NK-92 treated with Interleukin-12 subunit alpha and Interleukin-12 subunit beta, amount 100 ng/mL, for 24 hours (cell line): ENCODE measurements around the gene CPM.

ENCODE experiments used
- DNase-seq: peaks from one replicate; lab custom pipeline; 2025; lab: John Stamatoyannopoulos, UW

The CPM gene

DNA sequence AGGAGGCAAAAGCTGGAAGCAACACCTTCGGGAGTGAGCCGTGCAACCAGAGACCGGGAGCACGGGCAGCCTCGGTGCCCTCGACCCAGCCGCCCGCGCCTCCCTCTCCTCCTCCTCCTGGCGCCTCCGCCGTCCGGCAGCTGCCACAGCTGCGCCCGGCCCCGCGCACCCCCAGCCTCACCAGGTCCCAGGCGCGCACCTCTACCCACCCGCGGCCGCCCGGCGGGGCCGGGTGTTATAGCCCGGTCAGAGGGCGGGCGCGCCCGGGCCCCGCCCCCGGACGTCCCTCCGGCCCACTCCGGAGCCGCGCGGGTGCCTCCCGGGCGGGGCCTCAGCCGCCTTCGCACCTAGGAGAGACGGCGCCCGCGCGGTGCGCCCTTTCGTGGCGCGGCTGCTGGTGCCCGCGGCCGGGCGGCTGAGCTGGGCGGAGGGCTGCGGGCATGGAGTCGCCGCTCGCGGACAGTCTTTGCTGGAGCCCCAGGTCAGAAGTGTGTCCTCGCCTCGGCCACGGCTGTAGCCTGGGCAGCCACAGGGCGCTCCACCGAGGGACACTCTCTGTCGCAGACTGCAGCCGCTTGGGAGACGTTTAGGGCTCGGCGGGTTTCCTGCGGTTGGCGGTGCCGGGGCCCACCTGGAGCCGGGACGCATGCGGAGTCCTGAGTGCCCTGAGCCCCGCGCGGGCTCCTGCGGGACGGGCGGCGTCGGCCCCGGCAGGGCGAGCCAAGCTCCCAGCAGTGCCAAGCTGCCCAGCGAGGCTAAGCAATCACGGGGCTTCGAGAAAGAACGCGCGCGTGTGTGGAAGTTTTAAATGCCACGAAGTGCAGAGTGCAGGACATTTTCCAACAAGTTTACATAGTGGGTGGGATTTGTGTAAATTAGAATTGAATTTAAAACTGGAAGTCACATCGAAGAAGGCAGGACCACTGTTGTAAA lies at the start of gene CPM:
TSS of gene CPM (minus strand) at position 211 of the 933 bp plus-strand sequence. CDS start 334 bp downstream, outside the sequence.
- DNase-seq = no peak

DNA sequence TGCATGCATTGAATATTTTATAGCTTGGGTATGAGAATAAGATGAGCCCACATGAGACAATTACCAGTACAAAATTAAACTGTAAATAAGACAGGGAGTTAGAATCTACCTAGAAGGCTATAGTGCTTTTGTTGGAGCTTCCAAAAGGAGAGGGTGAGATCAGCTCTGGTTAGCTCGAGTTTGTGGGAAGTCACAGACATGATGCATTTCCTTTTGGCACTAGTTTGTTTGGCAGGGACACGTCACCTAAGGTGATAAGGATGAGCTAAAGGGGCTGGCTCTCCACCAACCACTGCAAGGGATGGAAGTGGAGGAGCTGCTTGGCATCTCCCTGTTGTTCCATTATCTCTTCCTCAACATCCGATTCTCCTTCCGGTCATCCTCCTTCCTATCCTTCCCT lies 48.5 kb upstream of the CPM start:
- DNase-seq = no peak

DNA sequence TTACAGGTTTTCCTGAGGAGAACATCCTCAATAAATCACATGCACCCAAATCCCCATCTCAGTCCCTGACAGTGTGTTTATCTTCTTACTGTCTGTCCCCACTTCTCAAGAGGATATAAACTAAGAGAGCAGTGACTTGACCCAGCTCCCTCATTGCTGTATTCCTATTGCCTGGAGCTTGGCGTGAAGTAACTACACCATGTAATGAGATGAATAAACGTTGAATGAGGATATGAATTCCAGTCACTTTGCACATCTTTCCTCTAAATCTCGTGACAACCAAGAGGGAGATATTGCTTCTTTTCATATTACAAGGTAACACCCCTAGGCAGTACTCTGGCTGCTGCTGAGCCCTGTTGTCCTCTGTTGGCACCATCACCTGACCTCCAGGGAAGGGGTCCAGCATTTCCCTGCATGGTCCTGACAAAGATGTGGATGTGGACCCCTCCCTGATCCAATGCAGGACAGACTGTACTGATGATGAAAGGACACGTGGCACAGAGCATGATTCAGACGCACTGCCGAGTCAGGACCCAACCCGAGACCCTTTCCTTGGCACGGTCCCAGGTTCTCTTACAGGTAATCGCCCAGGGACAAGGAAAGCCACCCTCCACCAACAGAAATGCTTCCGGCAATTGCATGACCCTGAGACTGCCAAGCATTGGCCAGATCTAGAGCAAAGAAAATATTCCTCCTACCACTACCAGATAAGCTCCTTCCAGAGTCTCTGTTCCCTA lies 47.7 kb upstream of the CPM start:
- DNase-seq = no peak

DNA sequence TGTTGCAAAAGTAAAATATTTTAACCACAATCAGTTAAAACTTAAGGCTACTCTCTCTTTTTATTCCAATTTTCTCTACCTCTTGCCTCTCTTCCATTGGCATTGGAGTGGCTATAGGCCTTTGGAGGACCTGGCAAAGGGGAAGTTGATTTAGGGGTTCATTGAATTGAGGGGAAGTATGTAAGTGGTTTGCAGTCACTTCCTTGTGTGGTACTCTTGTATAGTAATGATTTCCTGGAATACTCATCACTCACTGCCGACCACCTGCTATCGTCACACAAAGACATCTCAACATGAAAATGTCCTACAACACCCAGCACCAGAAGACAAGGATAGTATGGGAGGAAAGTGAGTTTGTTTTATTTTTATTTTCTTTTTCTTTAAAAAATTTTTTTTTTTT lies 45.7 kb upstream of the CPM start:
- DNase-seq = no peak

DNA sequence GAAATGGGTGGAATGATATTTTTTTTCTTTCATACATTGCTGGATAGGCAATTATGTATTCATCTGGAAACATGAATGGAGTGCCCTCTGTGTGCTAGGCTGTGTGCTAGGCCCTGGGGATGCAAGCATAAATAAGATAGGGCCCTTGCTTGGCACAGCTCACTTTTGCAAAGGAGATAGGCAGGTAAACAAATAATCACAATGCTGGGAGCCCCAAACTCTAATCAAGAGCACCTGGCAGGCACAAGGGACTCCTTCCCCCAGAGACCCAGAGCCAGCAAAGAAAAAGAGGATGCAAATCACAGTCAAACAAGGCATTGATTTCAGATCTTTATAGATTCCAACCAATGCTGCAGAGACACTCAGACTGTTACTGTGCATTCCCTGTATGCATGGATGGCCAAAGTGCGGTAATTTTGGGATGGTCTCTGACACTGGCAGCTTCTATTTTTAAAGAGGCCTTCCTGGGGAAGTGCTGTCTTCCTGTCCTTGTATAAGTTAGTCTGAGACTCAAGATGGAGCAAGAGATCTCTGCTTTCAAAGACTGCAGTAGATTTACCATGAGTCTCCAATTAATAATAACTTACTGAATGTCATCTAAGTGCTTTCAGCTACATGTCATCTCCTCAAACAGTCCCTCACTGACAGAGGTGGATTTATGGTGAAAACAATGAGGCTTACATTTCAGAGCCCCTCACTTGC lies 45.1 kb upstream of the CPM start:
- DNase-seq = no peak

DNA sequence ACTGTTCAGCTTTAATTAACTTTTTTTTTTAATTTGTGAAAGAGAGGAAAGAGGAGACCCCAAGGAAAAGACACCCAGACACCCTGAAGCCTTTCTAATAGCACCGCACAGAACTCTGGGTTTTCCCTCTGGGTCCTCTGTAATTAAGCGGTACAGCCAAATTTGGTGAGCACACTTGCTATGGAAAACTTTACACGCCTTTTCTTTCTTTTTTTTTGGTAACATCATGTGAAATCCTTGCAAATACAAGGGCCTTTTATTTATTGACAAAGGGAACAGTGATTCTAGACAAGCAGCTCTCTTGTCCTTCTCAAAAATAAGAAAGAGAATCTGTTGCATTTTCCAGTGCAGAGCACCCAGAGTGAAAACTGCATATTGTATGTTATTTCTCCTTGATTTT lies 44.4 kb upstream of the CPM start:
- no peak for DNase-seq

DNA sequence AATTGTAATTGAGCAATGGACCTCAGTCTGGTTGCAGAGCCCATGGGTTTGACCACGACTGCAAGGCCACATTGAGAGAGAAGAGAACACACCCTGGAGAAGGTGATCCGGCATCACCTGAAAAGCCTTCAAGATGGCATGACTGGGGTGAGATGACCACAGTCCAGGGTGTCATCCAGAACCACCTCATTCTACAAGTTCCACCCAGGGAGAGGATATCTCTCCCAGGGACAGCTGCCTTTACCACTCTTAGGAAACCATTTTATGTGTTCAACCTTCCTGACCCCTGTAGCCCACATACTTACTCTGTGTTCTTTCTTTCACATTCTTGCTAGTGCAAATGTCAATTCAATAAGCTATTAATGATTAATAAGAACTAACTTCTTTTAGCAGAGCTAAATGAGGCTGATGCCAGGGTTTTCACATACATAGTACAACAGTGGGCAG lies 43.4 kb upstream of the CPM start:
- DNase-seq = no peak

DNA sequence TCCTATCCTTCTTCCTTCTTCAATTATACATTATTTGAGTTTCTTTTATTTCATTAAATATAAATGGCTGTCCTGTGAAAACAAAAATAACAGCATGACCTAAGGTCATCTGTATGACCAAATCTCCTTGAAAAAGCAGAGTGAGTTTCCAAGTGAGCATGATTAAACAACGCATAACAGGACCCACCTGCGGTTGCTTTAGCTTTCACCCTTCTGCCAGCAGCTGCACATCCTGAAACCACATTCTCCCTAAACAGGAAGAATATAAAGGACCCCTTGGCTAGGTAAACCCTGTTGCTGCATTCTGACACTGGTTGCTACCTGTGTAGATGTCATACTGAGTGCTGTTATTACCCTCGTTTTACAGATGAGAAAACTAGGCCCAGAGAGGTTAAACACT lies 42.8 kb upstream of the CPM start:
- DNase-seq = no peak

DNA sequence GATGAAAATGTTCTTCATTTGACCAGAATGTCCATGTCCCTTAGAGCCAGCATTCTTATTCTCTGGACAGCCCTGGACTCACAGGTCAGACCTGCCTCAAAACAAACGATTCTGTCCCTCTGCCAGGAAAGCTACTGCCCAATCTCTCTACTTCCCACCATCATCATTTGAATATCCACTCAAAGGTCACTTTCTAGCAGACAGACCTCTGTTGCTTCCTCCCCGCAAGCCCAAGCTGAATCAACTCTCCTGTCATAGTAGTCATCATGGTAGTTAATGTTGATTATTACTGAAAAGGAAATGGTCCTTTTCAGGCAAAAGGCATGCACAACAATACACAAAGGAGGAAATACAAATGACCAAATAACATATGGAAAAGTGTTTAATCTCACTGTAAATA lies 39.6 kb upstream of the CPM start:
- no peak for DNase-seq

DNA sequence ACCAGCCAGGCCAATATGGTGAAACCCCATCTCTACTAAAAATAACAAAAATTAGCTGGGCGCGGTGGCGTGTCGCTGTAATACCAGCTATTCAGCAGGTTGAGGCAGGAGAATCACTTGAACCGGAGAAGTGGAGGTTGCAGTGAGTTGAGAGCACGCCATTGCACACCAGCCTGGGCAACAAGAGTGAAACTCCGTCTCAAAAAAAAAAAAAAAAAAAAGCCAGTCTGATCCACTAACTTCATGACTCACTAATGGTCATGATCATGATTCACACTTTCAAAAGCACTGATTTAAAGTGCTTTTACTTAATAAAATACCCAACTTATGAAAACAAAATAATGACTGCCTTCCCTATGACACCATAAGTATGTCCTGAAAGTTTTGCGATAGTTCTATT lies 38.4 kb upstream of the CPM start:
- no peak for DNase-seq

DNA sequence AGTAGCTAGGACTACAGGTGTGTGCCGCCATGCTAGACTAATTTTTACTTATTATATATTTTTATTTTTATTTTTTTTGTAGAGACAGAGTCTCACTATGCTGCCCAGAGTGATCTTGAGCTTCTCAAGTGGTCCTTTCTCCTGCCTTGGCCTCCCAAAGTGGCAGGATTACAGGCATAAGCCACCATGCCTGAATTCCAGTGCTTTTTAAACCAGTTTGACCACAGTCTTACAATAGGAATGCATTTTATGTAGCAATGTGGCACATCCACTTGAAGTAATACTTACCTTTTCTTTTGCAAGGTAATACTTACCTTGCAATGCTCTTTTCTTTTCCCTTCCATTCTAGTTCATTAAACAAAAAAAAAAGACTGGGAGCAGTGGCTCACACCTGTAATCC lies 38.0 kb upstream of the CPM start:
- no peak for DNase-seq

DNA sequence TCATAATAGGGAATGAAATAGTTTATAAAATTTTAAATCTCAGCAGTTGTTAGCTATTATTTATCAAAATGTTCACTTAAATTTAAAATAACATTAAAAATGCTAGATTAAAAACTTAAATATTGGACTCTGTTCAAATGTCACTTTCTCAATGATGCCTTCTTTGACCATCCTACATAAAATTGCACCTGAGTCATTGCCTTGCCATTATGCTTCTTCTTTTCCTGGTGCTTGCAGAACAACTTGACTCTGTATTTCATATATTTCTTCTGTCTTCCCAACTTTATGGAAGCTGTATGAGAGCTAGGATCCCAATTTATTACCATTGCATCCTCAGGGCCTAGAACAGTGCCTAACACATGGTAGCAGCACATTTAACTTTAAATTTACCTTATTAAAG lies 37.3 kb upstream of the CPM start:
- DNase-seq = no peak

DNA sequence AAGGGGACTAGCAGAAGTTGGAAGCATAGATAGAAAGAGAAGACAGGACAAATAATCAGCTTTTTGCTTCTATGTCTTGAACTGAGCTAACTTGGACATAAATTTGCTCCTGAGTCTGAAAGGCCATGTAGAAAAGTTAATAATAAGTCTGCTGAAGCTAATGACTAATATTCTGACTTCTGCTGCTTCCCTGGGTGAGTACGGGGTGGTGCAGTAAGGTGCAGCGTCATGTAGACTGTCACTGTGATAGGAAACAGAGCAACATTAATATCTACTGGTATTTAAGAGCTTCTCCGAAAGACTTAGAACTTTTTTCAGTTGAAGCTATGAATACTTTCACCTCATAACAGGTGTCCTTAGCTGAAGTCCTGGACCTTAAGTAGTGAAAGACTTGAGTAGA lies 34.1 kb upstream of the CPM start:
- no peak for DNase-seq

DNA sequence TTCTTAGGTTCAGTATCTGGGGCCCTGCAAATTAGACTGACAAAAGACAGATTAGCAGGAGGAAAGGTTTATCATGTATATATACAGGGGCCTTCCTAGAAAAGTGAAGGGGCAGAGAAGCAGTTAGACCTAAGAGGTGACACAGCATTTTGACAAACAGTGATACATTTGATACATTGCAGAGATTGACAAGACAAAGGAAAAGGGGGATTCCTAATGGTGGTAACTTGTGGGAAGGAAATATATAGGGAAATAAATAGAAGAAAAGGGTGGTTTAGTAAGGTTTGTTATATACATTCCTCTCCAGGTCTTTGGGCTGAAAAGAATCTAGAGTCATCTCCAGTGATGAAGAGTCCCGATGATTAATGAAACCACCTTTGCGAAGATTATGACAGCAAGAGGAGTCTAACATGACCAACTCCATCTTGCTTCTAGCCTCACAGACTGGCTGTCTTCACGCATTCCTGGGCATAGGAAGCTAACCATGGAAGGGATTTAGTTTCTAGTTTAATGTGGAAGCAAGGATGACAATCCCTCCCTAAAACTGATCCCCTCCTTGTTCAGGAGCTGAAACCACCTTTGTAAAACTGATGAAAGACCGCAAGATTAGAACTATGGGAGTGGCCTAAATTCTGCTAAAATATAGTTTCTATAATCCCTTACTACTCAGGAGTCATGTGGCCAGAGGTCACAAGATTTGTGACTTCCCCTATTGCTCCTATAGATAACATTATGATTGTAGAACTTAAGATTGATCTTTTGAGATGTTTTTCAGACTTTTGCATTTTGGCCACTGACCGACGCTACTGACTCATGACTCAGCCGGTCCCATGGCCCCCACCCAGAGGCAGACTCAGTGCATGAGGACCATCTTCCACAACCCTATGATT lies 31.1 kb upstream of the CPM start:
- DNase-seq = no peak

DNA sequence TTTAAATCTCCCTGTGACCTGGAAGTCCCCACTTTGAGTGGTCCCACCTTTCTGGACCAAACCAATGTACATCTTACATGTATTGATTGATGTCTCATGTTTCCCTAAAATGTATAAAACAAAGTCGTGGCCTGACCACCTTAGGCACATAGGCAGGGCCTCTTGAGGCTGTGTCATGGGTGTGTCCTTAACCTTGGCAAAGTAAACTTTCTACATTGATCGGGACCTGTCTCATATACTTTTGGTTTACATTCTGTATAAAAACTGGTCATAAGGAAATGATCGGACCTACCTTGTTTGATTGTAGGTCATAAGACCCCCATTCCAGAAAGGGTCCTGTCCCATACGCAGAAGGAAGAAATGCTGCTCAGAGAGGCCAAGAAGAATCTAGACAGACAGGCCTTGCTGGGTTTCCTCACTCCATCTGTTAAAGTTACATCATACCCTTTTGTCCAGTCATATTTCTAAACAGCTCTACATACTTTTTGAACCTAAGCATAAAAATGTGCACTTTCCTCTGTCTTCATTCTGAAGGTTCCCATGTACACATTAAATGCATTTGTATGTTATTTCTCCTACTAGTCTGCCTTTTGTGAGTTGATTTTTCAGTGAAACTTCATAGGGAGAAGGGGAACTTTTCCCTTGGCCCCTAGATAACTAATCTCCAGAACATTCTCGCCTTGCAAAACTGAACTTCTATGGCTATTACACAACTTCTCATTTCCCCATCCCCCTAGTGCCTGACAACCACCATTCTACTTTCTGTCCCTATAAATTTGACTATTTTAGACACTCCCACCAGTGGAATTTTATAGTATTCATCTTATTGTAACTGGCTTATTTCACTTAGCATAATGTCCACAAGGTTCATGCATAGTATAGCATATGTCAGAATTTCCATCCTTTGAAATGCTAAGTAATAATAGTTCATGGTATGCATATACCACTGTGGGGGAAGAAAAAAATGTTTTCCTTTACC lies 30.2 kb upstream of the CPM start:
- DNase-seq = no peak

DNA sequence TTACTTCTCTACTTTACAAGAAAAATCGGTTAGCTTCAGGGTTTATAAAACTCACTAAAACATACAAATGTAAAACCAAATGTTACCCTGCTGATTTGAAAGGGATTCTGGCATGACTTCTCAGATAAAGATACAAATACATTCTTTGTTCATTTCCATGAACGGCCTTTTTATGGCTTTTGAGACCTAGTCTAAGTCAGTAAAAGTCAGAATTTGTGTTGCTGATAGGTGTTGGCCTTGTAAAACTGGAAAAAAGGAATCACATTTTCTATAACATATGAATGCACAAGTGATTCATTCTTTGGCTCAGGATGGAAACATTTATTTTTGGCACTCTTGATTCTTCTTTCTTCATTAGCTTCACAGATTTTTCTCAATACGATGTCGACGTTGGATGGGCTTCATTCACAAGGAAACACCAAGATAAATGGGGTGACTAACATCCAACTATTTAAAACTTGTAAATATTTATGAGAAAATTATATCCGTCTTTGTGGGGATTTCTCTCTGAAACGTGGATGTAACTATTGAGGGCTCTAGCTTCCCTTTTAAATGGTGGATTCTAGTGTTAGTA lies 27.0 kb upstream of the CPM start:
- no peak for DNase-seq

DNA sequence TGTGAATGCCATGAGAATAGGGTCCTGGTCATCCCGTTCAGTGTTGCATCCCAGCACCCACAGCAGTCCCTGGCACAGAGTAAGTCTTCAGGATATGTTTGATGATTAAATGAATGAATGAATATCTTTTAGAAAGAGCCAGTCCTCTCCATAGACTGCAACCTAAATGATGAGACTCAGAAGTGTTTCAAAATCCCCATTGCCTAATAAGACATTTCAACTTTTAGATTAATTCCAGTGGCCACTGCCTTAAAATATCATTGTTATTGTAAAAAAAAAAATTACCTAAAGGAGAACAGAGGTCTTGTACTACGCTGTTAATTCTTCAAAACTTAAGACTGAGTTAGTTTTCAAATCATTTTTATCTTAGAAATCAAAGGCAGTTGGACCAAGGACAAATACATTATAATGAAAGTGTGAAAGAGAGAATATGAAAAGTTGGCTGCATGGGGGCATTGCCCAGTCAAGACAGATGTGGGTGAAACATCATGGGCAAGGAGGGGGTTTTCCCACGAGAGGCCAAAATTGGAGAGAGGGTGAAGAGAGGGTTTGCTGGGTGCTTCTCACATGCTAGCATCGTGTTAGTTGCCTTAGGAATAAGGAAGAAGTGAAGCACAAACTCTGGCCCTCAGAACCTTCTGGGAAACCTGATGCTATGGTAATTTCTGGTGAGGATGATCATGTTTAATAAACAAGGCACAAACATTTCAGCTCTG lies 26.3 kb upstream of the CPM start:
- no peak for DNase-seq

DNA sequence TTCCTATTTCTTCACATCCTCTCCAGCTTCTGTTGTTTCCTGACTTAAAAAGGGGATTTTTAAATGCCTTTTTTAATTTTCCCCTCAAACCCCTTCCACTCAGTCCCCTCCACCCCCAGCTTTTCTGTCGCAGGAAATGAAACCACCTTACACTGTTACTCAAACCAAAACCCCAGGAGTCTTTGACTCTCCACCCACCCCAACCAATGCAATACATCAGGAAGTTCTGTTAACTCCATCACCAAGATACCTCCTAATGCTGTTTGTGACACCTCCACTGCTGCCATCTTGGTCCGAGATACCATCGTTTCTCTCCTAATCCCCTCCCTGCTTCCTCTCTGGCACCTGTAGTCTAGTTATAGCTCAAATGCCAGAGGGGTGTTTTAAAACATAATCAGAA lies 25.4 kb upstream of the CPM start:
- no peak for DNase-seq

DNA sequence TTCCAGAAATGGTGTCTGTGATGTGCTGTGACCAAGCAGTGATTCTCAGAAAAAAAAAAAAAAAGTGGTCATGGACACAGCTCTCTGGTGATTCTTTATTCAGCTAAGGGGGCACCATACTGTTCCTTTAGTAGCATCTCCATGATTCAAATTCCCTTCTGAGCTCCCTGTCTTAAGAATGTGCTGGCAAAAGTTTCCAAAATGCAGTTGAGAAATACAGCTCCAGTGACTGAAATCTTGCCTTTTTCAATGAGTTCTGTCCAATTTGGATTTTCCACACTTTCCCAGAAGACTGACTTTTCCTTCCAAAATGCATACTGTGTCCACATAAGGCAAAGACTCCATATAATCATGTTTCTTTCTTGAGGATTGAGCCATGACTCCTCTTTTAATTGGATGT lies 24.3 kb upstream of the CPM start:
- no peak for DNase-seq
